Parathyroid adenoma (tissue), 2 donors: ENCODE measurements around the gene BICD1.

Experiments used
- H2AFZ ChIP-seq: fragments of 300-600 bp; sonication (generic); one replicate; pipeline ENCODE4 v1.7.0; 2017; ENCODE audit warnings: antibody characterized with exemption, mild to moderate bottlenecking
- H3K27ac ChIP-seq: fragments of 300-600 bp; sonication (generic); one replicate; pipeline ENCODE4 v1.7.0; 2017
- H3K27me3 ChIP-seq: fragments of 300-600 bp; sonication (generic); one replicate; pipeline ENCODE4 v1.7.0; 2017; ENCODE audit warnings: low read length; ENCODE audit not compliant: control insufficient read depth, insufficient read depth
- H3K36me3 ChIP-seq: fragments of 300-600 bp; sonication (generic); one replicate; pipeline ENCODE4 v1.7.0; 2017; ENCODE audit warnings: low read length; ENCODE audit not compliant: control insufficient read depth, insufficient read depth
- H3K4me1 ChIP-seq: fragments of 300-600 bp; sonication (generic); one replicate; pipeline ENCODE4 v1.7.0; 2017; ENCODE audit warnings: control low read depth
- H3K4me2 ChIP-seq: fragments of 300-600 bp; sonication (generic); one replicate; pipeline ENCODE4 v1.7.0; 2017; ENCODE audit warnings: low read length
- H3K4me3 ChIP-seq: fragments of 300-600 bp; sonication (generic); one replicate; pipeline ENCODE4 v1.7.0; 2017; ENCODE audit warnings: low read depth, low read length
- H3K79me2 ChIP-seq: fragments of 300-600 bp; sonication (generic); one replicate; pipeline ENCODE4 v1.7.0; 2017; ENCODE audit warnings: control low read depth
- H3K9ac ChIP-seq: fragments of 300-600 bp; sonication (generic); one replicate; pipeline ENCODE4 v1.7.0; 2017; ENCODE audit warnings: mild to moderate bottlenecking
- H3K9me3 ChIP-seq: fragments of 300-600 bp; sonication (generic); one replicate; pipeline ENCODE4 v1.7.0; 2017; ENCODE audit warnings: low read length; ENCODE audit not compliant: control insufficient read depth
- TF ChIP-seq, protein P1 (sequence below): fragments of 300-600 bp; sonication (generic); IDR thresholded peaks from one replicate; pipeline ENCODE4 v1.7.0; 2017; ENCODE audit warnings: antibody characterized with exemption, mild to moderate bottlenecking
- donor health status: primary hyperparathyroidism.

Gene BICD1

DNA sequence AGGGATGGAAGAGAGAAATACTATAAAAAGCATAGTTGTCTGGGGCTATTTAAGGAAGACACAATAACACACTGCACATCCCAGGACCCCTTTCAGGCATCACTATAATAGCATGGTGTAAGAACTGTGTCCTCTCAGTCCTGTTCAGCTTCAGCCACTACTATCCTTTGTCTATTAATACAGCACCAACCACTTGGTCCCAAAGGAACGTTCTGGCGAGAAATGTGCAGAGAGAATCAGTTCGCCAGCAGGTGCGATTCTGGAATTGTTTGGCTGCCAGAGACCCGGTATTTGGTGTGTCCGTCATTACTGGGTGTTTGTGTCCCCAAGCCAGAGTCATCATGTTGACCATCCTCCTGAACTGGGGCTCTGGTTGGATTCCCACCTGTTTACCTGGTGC lies 52.7 kb downstream of the BICD1 start:
- no peak overlapping the region for H2AFZ ChIP-seq
- no peaks in the 10 kb centered on the region for H3K36me3 ChIP-seq
- H3K4me1 ChIP-seq, result no peaks in the 10 kb centered on the region
- TF ChIP-seq, protein P1, sequence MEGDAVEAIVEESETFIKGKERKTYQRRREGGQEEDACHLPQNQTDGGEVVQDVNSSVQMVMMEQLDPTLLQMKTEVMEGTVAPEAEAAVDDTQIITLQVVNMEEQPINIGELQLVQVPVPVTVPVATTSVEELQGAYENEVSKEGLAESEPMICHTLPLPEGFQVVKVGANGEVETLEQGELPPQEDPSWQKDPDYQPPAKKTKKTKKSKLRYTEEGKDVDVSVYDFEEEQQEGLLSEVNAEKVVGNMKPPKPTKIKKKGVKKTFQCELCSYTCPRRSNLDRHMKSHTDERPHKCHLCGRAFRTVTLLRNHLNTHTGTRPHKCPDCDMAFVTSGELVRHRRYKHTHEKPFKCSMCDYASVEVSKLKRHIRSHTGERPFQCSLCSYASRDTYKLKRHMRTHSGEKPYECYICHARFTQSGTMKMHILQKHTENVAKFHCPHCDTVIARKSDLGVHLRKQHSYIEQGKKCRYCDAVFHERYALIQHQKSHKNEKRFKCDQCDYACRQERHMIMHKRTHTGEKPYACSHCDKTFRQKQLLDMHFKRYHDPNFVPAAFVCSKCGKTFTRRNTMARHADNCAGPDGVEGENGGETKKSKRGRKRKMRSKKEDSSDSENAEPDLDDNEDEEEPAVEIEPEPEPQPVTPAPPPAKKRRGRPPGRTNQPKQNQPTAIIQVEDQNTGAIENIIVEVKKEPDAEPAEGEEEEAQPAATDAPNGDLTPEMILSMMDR, result no peak
- no peaks in the 10 kb centered on the region for H3K27me3 ChIP-seq
- no peaks in the 10 kb centered on the region for H3K9me3 ChIP-seq
- peaks cover 3% of the 10 kb centered on the region for H3K79me2 ChIP-seq
- H3K27ac ChIP-seq, result no peak overlapping the region
- H3K9ac ChIP-seq, result no peak overlapping the region
- no peak overlapping the region for H3K4me3 ChIP-seq
- H3K4me2 ChIP-seq, result no peak overlapping the region

DNA sequence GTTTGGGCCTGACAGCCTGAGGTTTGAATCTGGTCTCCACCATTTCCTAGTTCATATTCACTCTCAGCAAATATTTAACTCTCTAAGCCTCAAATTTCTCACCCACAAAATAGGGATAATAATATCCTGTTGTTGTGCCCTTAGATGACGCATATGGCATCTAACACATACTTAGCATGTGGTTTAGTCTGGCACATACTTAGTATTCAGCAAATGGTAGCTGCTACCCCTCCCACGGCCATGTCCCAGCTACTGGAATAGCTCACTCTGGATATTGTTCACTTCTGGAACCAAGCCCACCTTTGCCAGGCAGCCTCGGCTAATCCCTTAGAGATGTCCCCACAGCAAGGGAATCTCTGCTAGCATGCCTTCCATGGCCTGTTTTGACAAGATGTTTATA lies 53.3 kb downstream of the BICD1 start:
- Histone ChIP-seq H3K9ac (no peak overlapping the region), H3K27ac (no peak overlapping the region), H3K36me3 (no peaks in the 10 kb centered on the region), H3K79me2 (peaks cover 3% of the 10 kb centered on the region), H3K4me1 (no peaks in the 10 kb centered on the region), H2AFZ (no peak overlapping the region), H3K27me3 (no peaks in the 10 kb centered on the region), H3K4me3 (no peak overlapping the region), H3K4me2 (no peak overlapping the region), H3K9me3 (no peaks in the 10 kb centered on the region)
- TF ChIP-seq, protein P1, result no peak

DNA sequence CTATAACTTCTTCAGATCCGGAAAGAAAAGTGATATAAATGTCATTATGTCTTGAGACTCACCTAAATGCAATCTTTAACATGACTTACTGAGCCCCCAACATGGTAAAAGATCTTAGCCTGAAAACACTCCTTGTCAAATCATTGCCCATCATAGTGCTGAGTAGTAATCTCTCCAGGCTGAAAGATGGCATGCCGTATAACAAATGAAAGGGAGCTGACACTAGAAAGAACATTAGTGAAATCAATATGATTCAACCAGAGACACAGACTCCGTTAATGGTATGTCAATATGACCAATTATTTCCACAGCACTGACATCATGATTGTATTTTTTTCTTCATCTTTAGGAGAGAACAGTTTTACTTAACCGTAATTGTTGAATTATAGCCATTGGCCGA lies 54.4 kb downstream of the BICD1 start:
- Histone ChIP-seq H3K9me3 (no peaks in the 10 kb centered on the region), H3K27me3 (no peaks in the 10 kb centered on the region), H3K9ac (no peak overlapping the region), H3K4me3 (no peak overlapping the region), H3K36me3 (no peaks in the 10 kb centered on the region), H3K27ac (no peak overlapping the region), H3K79me2 (peaks cover 3% of the 10 kb centered on the region), H3K4me2 (no peak overlapping the region), H2AFZ (no peak overlapping the region), H3K4me1 (no peaks in the 10 kb centered on the region)
- TF ChIP-seq, protein P1, result no peak

DNA sequence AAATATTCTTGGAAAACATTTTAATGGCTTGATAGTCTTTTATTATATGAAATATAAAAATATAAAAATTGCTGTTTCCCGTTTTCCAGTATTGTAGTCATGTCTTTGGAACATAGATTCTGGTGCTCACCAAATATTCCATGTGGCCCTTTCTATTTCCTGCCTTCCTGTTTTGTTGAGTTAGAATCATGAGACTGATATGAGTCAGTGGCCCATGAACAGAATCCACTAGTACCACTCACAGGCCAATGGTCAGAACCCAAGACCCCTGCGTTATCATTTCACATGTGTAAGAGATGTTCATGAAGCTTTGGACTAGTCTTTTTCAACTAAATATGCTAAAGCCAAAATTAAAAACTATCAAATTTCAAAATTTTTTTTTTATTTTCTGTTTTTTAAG lies 56.9 kb downstream of the BICD1 start:
- TF ChIP-seq, protein P1, result no peak

DNA sequence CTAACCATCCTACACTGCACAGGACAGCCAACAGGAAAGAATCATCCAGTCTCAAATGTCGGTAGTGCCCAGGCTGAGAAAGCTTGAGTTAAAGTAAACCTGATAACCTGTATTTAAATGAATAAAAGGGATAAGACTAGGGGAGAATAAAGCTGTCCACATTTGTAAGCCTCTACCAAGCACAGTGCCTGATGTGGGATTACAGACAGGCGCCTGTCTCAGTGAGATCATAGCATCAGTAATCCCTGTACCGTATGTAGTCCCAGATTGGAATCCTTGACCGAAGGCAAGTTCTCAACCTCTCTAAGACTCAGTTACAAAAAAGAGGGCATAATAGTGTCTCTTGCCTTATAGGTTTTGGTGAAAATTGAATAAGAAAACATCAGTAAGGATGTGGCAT lies 59.9 kb downstream of the BICD1 start:
- no peaks in the 10 kb centered on the region for H3K9me3 ChIP-seq
- H3K27me3 ChIP-seq, result no peaks in the 10 kb centered on the region
- no peak overlapping the region for H3K9ac ChIP-seq
- no peak overlapping the region for H3K4me2 ChIP-seq
- H3K36me3 ChIP-seq, result no peaks in the 10 kb centered on the region
- TF ChIP-seq, protein P1, result no peak
- H2AFZ ChIP-seq, result no peak overlapping the region
- H3K79me2 ChIP-seq, result no peaks in the 10 kb centered on the region
- H3K27ac ChIP-seq, result no peak overlapping the region
- no peak overlapping the region for H3K4me3 ChIP-seq
- H3K4me1 ChIP-seq, result peaks cover 6% of the 10 kb centered on the region

More for the DNA sequence above, 56.9 kb downstream of the BICD1 start:
- Histone ChIP-seq H3K79me2 (peaks cover under 1% of the 10 kb centered on the region), H3K36me3 (no peaks in the 10 kb centered on the region), H2AFZ (no peak overlapping the region), H3K9me3 (no peaks in the 10 kb centered on the region), H3K4me1 (no peaks in the 10 kb centered on the region), H3K27me3 (no peaks in the 10 kb centered on the region), H3K27ac (no peak overlapping the region), H3K4me2 (no peak overlapping the region), H3K9ac (no peak overlapping the region), H3K4me3 (no peak overlapping the region)
